ENCODE data around the gene SP7. TPM values are rescaled to one million over a fixed set of nuclear protein-coding genes. Genes with fewer than 3 reads are reported as not detected.
"Not testable (repeated sequence)": the region's sequence is repeated elsewhere in the genome, so short reads cannot be mapped to it uniquely, and the experiment has no call there.

The SP7 gene
- total and polyA plus RNA-seq, 9 of the 15 experiments (the other 6 are each of a cell fraction or from before 2014, with no cell fraction given) = 0.04 TPM; not detected in 8

DNA sequence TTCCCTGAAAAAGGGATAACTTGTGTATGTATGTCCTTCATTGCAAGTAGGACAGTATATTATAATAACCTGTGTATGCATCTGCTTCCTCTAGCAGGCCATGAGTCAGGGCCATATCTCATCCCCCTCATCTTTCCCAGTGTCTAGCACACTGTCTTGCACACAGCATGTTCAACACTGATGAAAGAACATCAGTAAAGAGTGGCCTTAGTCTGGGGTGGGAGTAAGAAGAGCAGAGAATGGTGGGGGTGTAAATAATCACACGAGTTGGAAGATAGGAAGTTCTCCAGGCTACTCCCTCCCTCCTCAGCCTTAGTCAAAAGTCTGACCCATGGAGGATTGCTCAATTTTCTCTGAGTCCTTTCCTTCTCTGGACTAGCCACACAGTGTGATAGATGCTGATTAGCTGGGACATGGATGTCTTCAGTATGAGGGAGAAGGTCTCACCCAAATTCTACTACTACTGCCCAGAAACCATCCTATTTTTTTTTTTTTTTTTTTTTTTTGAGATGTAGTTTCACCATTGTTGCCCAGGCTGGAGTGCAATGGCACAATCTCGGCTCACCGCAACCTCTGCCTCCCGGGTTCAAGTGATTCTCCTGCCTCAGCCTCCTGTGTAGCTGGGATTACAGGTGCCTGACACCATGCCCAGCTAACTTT, 29.2 kb upstream of the SP7 start (continued):
- TF ChIP-seq, protein P1, sequence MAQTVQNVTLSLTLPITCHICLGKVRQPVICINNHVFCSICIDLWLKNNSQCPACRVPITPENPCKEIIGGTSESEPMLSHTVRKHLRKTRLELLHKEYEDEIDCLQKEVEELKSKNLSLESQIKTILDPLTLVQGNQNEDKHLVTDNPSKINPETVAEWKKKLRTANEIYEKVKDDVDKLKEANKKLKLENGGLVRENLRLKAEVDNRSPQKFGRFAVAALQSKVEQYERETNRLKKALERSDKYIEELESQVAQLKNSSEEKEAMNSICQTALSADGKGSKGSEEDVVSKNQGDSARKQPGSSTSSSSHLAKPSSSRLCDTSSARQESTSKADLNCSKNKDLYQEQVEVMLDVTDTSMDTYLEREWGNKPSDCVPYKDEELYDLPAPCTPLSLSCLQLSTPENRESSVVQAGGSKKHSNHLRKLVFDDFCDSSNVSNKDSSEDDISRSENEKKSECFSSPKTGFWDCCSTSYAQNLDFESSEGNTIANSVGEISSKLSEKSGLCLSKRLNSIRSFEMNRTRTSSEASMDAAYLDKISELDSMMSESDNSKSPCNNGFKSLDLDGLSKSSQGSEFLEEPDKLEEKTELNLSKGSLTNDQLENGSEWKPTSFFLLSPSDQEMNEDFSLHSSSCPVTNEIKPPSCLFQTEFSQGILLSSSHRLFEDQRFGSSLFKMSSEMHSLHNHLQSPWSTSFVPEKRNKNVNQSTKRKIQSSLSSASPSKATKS (CRISPR knock-in tag; IDR thresholded peaks at IDR 0.05) = no peak

DNA sequence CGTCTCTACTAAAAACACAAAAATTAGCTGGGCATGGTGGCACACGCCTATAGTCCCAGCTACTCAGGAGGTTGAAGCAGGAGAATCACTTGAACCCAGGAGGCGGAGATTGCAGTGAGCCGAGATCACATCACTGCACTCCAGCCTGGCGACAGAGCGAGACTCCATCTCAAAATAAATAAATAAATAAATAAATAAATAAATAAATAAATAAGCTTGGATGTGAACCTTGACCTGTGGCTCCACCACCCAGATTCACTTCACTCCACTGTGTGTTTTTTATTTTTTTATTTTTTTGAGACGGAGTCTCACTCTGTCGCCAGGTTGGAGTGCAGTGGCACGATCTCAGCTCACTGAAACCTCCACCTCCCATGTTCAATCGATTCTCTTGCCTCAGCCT, 25.5 kb upstream of the SP7 start:
- FAIRE-seq; H3K27me3 ChIP-seq (ENCODE audit: control insufficient read depth in 2 of 2, insufficient read depth in 2 of 2, low read length in 2 of 2); H3K79me2 ChIP-seq (ENCODE audit: control insufficient read depth, insufficient read depth, low read length); H2AFZ ChIP-seq (ENCODE audit: low read depth, low read length); H3K27ac ChIP-seq (ENCODE audit: extremely low read depth, low read depth, low read length); H3K9me1 ChIP-seq (ENCODE audit: control insufficient read depth, insufficient read depth, low read length); H3K9me3 ChIP-seq (replicated peaks; ENCODE audit: control insufficient read depth, insufficient read depth, low read depth, low read length); H3K36me3 ChIP-seq (ENCODE audit: control insufficient read depth, insufficient read depth, low read length); CTCF ChIA-PET (ENCODE audit: low intra/inter-chr PET ratio); H3K9ac ChIP-seq (ENCODE audit: insufficient read depth in 1 of 2, low read depth in 2 of 2, low read length in 2 of 2); BruUV-seq (replicated peaks); H3K4me3 ChIP-seq; in situ Hi-C loops (cut with MboI); intact Hi-C loops (cut with micrococcal nuclease); H4K20me1 ChIP-seq (replicated peaks; ENCODE audit: control insufficient read depth, insufficient read depth, low read length); ATAC-seq; DNase-seq (ENCODE audit: extremely low read depth in 1 of 4, low spot score in 3 of 4); H3K4me2 ChIP-seq (ENCODE audit: insufficient read depth, low read length): not testable (repeated sequence)
- peaks cover 7 to 13% of the 10 kb centered on the region in 2 experiments for H3K4me1 ChIP-seq (replicated peaks in 1 of 2; ENCODE audit: control insufficient read depth in 2 of 2, insufficient read depth in 2 of 2, low read length in 2 of 2)
- POLR2A ChIA-PET = interaction anchor here (1.0 to 1.7 kb wide), 3 partner anchors 34 to 64 kb away, joined by 4 to 5 read pairs (median 4); no protein-coding TSS in a partner anchor
- 88% methylated on average over 10 of the region's 10 CpGs for WGBS (ENCODE audit: insufficient coverage, low coverage, missing lambda C conversion rate)

Measured in K562 (cell line).